ENCODE results near the gene ZNF444.
"Not testable (repeated sequence)": the region's sequence is repeated elsewhere in the genome, so short reads cannot be mapped to it uniquely, and the experiment has no call there.

The ZNF444 gene

DNA sequence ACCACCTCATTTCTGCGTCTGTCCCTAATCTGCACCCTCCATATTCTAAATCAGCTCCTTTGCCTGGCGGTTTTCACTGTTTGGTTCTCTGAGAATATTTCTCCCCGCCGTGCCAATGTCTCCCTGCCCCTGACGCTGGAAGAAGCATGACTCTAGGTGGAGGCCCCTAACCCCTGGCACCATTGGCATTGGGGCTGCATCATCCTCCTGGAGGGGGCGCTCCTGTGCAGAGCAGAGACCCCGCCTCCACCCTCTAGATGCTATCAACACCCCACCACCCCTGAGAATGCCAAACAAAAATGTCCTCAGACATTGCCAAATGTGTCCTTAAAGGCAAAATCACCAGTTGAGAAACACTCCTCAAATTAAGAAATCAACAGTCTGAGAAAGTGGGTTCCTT is 50.0 kb downstream of the ZNF444 start:
- DNase-seq = no peak

DNA sequence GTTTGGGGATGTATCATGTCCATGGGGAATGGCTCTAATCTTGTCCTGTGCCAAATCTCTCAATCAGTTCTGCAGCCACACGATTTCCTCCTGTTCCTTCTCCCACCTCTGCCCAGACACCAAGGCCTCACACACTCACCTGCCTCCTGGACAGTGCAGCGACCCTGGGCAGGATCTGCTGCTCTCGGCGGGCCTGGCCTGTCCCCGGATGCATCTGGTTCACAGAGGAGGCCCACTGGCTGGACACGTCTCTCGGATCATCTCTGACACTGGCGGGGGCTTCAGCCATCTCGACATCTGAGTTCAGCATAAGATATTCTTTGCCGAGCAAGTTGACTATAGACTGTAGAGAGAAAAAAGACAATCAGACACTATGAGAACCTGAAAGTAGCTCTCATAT is 50.6 kb downstream of the ZNF444 start:
- no peak for DNase-seq

DNA sequence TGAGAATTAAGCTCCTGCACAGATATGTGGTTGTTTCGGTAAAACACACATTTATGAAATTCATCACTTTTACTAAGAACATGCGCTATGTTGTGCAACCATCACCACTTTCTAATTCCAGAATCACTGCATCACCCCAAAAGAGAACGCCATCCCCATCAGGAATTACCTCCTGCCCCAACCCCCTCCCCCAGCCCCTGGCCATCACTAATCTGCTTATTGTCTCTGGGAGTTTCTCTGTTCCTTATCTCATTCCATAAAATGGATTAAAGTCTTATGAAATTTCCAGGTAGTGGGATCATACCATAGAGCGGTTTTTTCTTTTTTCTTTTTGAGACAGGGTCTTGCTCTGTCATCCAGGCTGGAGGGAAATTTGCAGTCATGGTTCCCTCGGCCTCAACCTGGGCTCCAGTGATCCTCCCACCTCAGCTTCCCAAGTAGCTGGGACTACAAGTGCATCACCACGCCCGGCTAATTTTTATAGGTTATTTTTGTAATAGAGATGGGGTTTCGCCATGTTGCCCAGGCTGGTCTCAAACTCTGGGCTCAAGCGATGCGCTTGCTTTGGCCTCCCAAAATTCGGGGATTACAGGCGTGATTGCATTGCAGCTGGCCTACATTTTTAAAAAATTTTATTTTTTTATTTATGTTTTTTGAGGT is 53.0 kb downstream of the ZNF444 start:
- no peak for DNase-seq

DNA sequence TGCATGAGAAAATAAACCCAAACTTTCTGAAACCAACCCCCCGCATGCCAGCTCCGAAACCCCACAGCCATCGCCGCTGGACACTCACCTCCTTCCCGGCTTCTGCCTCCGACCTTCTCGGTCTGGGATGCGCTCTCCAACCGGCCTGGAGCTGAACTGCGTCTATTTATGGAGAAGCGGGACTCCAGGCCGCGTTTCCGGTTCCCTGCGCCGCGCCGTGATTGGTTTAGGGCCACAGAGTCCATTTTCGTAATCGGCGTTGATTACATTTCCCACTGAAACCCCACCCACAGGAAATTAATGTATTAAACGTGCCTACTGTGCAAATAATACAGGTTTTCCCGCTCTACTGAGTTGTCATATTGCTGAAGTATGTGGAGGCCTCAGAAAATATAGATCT is 56.6 kb downstream of the ZNF444 start, which contains the start of gene ZSCAN5B:
ZSCAN5B (minus strand) TSS at position 138 of the 400 bp plus-strand sequence. CDS start 4,731 bp downstream, outside the sequence.
- not testable (repeated sequence) for DNase-seq

DNA sequence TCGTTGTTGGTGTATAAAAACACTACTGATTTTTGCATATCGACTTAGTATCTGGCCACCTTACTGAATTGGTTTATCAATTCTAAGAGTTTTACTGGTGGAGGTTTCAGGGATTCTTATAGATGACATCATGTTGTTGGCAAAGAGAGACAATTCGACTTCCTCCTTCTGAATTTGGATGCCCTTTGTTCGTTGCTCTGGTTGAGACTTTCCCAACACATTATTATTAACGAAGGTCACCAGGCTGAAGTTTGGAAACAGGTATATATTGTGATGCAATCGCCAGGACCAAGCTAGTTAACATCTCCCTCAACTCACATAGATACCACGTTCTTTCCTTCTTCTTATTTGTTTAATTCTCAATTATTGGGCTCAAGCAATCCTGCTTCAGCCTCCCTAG is 58.6 kb downstream of the ZNF444 start:
- no peak for DNase-seq

DNA sequence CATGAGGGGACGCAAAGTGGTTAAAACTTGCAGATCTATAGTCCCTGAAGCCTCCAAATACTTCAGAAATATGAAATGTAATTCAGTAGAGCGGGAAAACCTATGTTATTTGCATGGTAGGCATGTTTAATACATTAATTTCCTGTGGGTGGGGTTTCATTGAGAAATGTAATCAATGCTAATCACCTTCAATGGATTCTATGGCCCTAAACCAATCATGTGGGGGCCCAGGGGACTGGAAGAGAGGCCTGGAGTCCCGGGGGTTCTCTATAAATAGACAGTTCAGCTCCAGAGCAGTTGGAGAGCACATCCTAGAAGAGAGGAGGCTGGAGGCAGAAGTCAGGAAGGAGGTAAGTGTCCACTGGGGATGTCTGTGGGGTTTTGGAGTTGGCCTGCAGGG is 60.9 kb downstream of the ZNF444 start, which contains the start of gene ZSCAN5C:
ZSCAN5C (plus strand) TSS at position 301 of the 400 bp plus-strand sequence. CDS start 3,641 bp downstream, outside the sequence.
- DNase-seq = no peak

DNA sequence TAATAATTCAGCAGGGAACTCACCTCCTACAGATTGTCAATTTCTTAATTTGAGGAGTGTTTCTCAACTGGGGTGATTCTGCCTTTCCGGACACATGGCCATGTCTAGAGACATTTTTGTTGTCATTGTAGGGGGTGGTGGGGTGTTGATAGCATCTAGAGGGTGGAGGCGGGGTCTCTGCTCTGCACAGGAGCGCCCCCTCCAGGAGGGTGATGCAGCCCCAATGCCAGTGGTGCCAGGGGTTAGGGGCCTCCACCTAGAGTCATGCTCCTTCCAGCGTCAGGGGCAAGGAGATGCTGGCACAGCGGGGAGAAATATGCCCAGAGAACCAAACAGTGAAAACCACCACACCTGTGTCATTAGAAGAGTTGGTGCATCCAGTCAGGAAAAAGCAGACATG is 66.5 kb downstream of the ZNF444 start:
- DNase-seq = not testable (repeated sequence)

DNA sequence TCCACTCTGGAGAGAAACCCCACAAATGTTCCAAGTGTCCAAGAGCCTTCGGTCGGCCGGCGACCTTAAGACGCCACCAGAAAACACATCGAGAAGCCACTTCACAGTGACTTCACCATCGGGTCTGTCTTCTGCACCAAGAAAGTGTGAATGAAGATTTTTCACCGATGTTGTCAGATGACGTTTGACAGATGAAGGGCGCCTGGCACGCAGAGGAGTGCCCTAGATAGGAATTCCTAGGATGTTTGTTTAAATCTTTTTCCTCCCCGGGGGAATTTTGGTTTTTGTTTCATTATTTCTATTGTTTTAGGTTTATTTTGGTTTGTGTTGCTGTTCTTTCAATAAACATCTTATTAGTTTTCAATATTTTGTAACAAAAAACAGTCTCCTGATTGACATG is 68.0 kb downstream of the ZNF444 start:
- DNase-seq = no peak

DNA sequence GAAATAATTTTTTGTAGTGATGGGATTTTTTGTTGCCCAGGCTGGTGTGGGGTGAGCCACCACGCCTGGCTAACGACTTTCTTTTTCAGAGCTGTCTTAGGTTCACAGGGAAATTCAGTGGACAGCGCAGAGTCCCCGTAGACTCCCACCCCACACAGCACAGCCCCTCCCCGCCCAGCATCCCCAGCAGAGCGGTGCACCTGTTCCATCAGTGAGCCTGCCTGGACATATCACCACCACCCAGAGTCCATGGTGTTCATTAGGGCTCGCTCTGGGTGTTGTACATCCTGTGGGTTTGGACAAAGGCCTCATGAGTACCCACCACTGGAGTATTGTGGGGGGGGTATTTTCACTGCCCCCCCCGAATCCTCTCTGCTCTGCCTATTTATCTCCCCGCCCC is 68.9 kb downstream of the ZNF444 start:
- not testable (repeated sequence) for DNase-seq
